Superior temporal gyrus (tissue), 1 donor: Measurements from ENCODE around the gene THEM4.
"Not testable (repeated sequence)": the region's sequence is repeated elsewhere in the genome, so short reads cannot be mapped to it uniquely, and the experiment has no call there.

Source experiments
- DNase-seq: peaks from one replicate; pipeline ENCODE4 v3.0.0-alpha.2; 2016; ENCODE audit errors: extremely low spot score

The THEM4 gene

GRCh38 chr1:151859891-151860293, 49.4 kb downstream of the THEM4 start:
- DNase-seq = no peak

- no peak for DNase-seq
These were observed 50.2 kb downstream of the THEM4 start for GRCh38 chr1:151858886-151859665.

DNA sequence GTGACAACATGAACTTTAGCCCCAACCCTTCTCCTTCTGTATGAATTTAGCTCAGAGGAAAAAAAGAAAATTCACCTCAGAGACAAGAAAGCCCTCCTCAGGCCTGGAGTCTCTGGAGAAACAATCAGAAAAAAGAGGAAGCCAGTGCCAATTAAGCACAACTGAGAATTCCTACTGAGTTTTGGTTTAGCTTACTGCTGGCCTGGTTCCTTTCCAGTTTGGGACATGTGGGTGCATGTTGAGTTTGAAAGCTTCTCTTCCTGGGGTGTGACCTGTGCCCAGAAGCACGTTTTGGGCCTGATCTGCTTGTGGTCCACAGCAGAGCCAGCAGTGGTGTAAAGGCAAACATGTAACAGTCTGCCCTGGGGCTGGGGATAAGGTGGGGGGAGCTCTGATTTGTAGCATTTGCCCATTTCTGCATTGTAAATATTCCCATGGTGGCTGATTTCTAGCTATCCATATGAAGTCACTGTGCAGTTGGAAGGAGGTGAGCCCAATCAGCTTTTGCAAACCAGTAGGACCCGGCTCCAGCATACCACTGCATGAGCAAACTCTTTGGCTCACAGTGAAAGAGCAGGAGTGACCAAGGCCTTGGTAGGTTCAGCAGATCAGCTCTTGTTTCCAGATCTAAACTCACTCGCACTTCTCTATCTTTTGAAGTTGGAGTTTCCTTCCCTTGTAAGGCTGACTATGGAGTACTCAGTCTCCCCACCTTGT, 51.1 kb downstream of the THEM4 start:
- DNase-seq = no peak

DNA sequence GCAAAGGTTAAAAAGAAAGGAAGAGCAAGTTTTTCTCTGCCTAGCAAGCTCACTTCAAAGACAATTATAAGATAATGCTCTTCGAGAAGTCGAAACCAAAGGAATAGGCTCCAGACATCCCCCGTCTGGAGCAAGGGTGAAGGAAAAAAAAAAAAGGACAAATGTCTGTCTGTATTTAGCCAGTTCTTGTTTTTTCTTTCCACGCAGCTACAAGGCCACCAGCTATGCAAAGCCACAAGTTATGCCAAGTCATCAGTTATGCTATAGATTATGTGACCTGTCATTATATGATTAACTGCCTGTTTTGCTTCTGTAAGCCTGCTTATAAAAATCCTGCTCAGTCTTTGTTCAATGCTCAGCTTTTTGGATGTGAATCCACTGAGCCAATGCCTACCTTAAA, 53.4 kb downstream of the THEM4 start:
- DNase-seq = no peak

DNA sequence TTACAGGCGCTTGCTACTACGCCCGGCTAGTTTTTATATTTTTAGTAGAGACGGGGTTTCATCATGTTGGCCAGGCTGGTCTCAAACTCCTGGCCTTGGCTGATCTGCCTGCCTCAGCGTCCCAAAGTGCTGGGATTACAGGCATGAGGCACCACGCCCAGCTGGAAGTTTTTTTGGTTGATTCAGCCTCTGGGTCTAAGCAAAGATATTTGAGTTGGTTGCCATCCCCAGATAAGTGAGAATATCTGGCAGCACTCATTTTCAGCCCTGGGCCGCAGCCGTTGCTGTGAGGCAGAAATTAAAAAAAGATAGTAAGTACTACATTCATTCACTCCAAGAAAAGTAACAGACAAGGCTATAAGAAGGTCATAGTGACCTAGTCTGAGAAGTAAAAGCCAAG, 53.8 kb downstream of the THEM4 start:
- DNase-seq = not testable (repeated sequence)

GRCh38 chr1:151854658-151855057, 54.7 kb downstream of the THEM4 start:
- no peak for DNase-seq

- DNase-seq = no peak
These were observed 55.8 kb downstream of the THEM4 start, which contains the start of gene THEM5 for GRCh38 chr1:151853411-151853943. TSS of gene THEM5 (minus strand) at chr1:151853712. CDS start at chr1:151853565, 147 bp downstream.

DNA sequence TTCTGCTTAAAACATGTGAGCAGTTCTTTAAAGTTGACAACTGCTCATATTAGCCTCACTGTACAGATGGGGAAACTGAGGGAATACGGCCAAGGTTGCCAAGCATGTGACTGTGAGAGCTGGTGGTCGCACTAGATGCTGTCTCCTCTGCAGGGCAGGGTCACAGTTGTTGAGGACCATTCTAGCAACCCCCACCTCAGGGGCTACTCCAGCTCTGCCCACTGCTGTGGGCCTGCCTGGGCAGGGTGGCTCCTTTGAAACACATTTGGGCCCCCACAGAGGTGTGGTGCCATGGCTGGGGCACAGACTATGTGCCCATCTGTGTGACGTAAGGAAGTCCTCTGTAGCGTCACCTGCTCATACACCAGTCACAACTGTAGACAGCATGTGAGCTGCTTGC, 56.6 kb downstream of the THEM4 start:
- no peak for DNase-seq

GRCh38 chr1:151851886-151852285, 57.4 kb downstream of the THEM4 start:
- DNase-seq = no peak

- DNase-seq = no peak
These were observed 59.4 kb downstream of the THEM4 start for GRCh38 chr1:151849871-151850270.

DNA sequence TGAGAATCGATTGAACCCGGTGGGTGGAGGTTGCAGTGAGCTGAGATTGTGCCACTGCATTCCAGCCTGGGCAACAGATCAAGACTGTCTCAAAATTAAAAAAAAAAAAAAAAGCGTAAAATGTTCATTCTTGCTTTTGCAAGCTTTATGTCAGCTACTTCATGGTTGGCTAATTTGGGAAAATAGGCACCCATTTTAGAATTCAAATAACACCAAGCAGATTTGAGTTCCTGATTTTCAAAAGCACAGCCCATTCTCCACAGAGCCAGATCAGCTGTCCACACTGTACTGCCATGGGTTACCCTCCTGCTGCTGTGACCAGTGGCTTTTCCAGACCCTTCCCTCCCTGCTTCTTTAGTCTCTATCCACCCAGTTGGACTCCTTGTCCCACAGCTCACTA, 60.2 kb downstream of the THEM4 start:
- DNase-seq = no peak

GRCh38 chr1:151847867-151848596, 61.3 kb downstream of the THEM4 start:
- DNase-seq = no peak

GRCh38 chr1:151846686-151847237, 62.5 kb downstream of the THEM4 start:
- DNase-seq = no peak

GRCh38 chr1:151846062-151846568, 63.2 kb downstream of the THEM4 start:
- DNase-seq = no peak

- no peak for DNase-seq
These were observed 65.9 kb downstream of the THEM4 start for GRCh38 chr1:151843398-151843797.

- DNase-seq = peak; percentile 31
These were observed 68.2 kb downstream of the THEM4 start for GRCh38 chr1:151841141-151841540.

- DNase-seq = peak; percentile 52
These were observed 68.9 kb downstream of the THEM4 start for GRCh38 chr1:151840421-151840820.

DNA sequence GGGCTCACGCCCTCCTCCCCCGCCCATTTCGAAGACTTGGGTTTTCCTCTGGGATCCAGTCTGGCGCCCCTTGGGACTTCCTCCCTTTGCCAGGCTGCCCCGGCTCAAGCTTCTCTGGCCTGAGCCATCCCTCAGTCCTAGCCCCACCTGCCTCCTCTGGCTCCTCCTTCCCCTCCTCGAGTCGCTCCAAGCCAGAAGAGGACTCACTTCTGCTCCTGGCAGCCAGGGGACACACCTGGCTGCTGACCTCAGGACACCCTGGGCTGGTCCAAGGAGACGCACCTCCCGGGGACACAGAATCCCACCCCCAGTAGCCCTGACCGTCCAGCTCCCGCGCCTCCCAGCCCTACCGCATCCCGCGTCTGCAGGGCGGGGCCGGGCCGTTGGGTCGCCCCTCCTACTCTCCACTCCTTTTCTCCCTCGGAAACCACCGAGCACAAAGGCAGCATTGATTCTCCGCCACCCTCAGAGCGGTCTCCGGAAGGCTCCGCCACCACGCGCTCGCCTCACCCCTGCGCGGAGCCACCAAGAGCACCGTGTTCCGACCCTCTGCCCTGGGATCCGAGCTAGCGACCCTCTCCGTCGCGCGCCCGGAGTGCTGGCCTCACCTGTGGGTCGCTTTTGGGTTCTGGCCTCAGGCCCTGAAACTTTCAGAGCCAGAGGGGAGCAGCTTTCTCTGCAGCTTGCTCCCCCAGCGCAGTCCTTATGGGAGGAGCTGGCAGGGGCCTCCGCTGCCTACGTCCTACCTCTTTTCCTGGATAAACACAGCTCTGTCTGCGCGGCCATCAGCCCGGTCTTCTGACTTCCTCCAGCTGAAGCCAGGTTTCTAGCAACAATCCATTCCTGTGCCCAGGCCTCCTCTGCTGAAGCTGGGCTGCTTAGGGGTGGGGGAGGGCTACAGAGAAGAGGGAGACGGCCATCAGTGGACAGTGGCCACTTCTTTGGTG, 69.6 kb downstream of the THEM4 start, which contains the start of gene C2CD4D:
Gene C2CD4D (minus strand): TSS at position 364 of the 947 bp plus-strand sequence. CDS start 831 bp downstream, outside the sequence.
- DNase-seq = peak; percentile 92

DNA sequence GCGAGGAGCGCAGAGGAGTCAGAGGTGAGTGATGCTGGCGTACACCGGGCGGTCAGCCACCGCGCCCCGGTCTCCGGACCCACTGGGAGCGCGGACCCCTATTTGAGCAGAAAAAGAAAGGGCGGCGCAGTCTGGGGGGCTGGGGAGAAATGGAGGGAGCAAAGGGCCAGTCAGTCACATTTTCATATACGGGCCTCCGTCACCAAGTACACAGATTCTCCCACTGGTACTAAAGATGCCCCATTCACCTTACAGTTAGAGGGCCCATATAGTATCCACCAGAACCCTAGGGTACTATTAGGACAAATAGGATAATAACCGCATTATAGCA, 70.3 kb downstream of the THEM4 start:
- no peak for DNase-seq
